Transverse colon (tissue), 4 donors: ENCODE results near the gene NAALAD2.

ENCODE experiments used
- CTCF ChIP-seq, 5 experiments: fragments of 200-600 bp in 3 of 5; fragments of 450-650 bp in 2 of 5; sonication (generic) in 3 of 5; IDR thresholded peaks; 1 replicate in 2 of 5; 2 replicates in 3 of 5; pipeline ENCODE4 v1.5.1; 2016 to 2017; ENCODE audit warnings: antibody characterized with exemption in 5 of 5, inconsistent platforms in 3 of 5, mild to moderate bottlenecking in 2 of 5, moderate library complexity in 1 of 5
- POLR2A ChIP-seq: fragments of 450-650 bp; IDR thresholded peaks from one replicate; pipeline ENCODE4 v1.6.1; 2016; ENCODE audit warnings: antibody characterized with exemption, mild to moderate bottlenecking, moderate library complexity
- POLR2AphosphoS5 ChIP-seq, 3 donors: sonication (generic); formaldehyde crosslinking; IDR thresholded peaks; one replicate each; pipeline ENCODE4 v1.6.1; 2016; ENCODE audit warnings: antibody characterized with exemption in 3 of 3

GRCh38 chr11:90221803-90222458 lies 87.5 kb downstream of the NAALAD2 start:
- TF ChIP-seq CTCF (IDR thresholded peaks at IDR 0.05) (no peak), POLR2A (no peak), POLR2AphosphoS5 (IDR thresholded peaks at IDR 0.05) (no peak)
